A673 (cell line): ENCODE measurements around the gene C16orf74.

ENCODE experiments used
- EZH2 ChIP-seq: fragments of 200-600 bp; sonication (generic); IDR thresholded peaks from 2 replicates; pipeline ENCODE4 v1.6.1; 2017; ENCODE audit warnings: borderline replicate concordance, low read depth, mild to moderate bottlenecking, mixed read lengths, antibody characterized with exemption, low read length; ENCODE audit not compliant: poor library complexity, severe bottlenecking
- TF ChIP-seq, protein P1 (sequence below): fragments of 300-800, 200-600 bp; sonication (generic); conservative IDR thresholded peaks from 2 replicates; pipeline ENCODE4 v1.5.1; 2017; ENCODE audit warnings: low read depth, mild to moderate bottlenecking, antibody characterized with exemption, low read length, moderate library complexity, mixed read lengths

DNA sequence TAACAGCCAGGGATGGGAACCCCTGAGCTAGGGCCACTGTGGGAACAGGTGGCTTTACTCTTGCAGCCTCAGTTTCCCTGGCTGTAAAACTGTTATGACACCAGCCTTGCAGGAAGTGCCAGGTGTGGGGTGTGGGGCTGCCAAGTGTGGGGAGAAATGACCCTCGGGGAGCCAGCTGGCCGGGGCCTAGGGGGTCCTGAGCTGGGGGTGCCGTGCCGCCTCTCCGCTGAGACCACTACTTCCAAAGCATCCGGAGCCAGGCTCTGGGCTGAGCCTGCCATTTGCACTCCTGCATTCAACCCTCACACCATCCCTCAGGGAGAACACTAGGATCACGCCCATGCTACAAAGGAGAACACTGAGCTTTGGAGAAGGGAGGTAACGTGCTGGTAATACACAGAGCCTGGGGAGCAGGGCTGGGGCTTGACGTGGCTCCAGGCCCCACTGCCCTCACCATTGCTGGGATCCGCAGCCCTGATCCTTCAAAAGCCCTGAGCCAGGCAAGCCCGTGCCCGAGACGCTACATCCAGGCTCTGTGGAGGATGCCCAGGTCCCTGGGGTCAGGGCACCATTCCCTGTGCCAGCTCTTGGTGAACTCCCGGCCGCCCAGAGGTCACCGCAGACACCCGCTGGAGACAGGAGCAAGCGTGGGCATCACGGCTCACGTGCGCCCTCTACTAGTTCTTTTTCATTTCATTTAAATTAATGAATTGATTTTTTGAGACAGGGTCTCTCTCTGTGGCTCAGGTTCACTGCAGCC is 33.3 kb downstream of the C16orf74 start:
- TF ChIP-seq, protein P1, sequence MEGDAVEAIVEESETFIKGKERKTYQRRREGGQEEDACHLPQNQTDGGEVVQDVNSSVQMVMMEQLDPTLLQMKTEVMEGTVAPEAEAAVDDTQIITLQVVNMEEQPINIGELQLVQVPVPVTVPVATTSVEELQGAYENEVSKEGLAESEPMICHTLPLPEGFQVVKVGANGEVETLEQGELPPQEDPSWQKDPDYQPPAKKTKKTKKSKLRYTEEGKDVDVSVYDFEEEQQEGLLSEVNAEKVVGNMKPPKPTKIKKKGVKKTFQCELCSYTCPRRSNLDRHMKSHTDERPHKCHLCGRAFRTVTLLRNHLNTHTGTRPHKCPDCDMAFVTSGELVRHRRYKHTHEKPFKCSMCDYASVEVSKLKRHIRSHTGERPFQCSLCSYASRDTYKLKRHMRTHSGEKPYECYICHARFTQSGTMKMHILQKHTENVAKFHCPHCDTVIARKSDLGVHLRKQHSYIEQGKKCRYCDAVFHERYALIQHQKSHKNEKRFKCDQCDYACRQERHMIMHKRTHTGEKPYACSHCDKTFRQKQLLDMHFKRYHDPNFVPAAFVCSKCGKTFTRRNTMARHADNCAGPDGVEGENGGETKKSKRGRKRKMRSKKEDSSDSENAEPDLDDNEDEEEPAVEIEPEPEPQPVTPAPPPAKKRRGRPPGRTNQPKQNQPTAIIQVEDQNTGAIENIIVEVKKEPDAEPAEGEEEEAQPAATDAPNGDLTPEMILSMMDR, result peak; percentile 80
- no peak for TF ChIP-seq EZH2
